GM21825 (cell line): ENCODE measurements around the gene PBLD.

Experiments
- ATAC-seq: cut with Tn5 transposase; IDR thresholded peaks from one replicate; pipeline ENCODE4 v1.9.1; 2021; ENCODE audit warnings: mild to moderate bottlenecking, moderate library complexity; ENCODE audit not compliant: unreplicated experiment

Gene PBLD

GRCh38 chr10:68332259-68333057 is at the start of gene PBLD:
PBLD (minus strand) TSS chr10:68332928; CDS start chr10:68306844, 26,084 bp downstream.
- ATAC-seq: peak; percentile 23

- no peak for ATAC-seq
These were observed 38.9 kb upstream of the PBLD start for GRCh38 chr10:68371604-68372003.

GRCh38 chr10:68367121-68367520 is 34.4 kb upstream of the PBLD start:
- no peak for ATAC-seq

- no peak for ATAC-seq
These were observed 33.9 kb upstream of the PBLD start for GRCh38 chr10:68366600-68366999.

GRCh38 chr10:68365611-68366010 is 32.9 kb upstream of the PBLD start:
- no peak for ATAC-seq

GRCh38 chr10:68364101-68364886 is 31.6 kb upstream of the PBLD start:
- no peak for ATAC-seq

GRCh38 chr10:68362590-68362989 is 29.9 kb upstream of the PBLD start:
- no peak for ATAC-seq

- no peak for ATAC-seq
These were observed 26.5 kb upstream of the PBLD start for GRCh38 chr10:68359189-68359588.

GRCh38 chr10:68353537-68353936 is 20.8 kb upstream of the PBLD start:
- ATAC-seq: no peak

- no peak for ATAC-seq
These were observed 15.6 kb upstream of the PBLD start for GRCh38 chr10:68348265-68348741.

GRCh38 chr10:68346774-68347173 is 14.0 kb upstream of the PBLD start:
- no peak for ATAC-seq

- no peak for ATAC-seq
These were observed 12.9 kb upstream of the PBLD start for GRCh38 chr10:68345621-68346020.

GRCh38 chr10:68342909-68343516 is 10.3 kb upstream of the PBLD start:
- no peak for ATAC-seq

GRCh38 chr10:68340358-68341080 is 7.8 kb upstream of the PBLD start:
- ATAC-seq: no peak

GRCh38 chr10:68336754-68337351 is 4.1 kb upstream of the PBLD start:
- no peak for ATAC-seq

- no peak for ATAC-seq
These were observed 2.1 kb upstream of the PBLD start for GRCh38 chr10:68334672-68335467.

- ATAC-seq: no peak
These were observed 1.0 kb upstream of the PBLD start for GRCh38 chr10:68333440-68334431.

GRCh38 chr10:68333058-68333395 is 299 bp upstream of the PBLD start:
- ATAC-seq: no peak
